ENCODE results near the gene SYTL3.
A peak's percentile ranks its signal among the peaks of the same experiment; 100 is the strongest.

GRCh38 chr6:158605266-158605878, 44.5 kb upstream of the SYTL3 start:
- no peak for TF ChIP-seq POLR2A (IDR thresholded peaks at IDR 0.05)
- TF ChIP-seq CTCF (IDR thresholded peaks at IDR 0.05): peak; percentile 11 to 72 (median 61)

Measured in body of pancreas (tissue), 4 donors.